GM21619 (cell line): ENCODE measurements around the gene SFI1.
"Not testable (repeated sequence)": the region's sequence is repeated elsewhere in the genome, so short reads cannot be mapped to it uniquely, and the experiment has no call there.

ENCODE experiments used
- ATAC-seq: cut with Tn5 transposase; IDR thresholded peaks from one replicate; pipeline ENCODE4 v1.9.1; 2021; ENCODE audit not compliant: unreplicated experiment

Gene SFI1

GRCh38 chr22:31629741-31630184 is 133.4 kb downstream of the SFI1 start:
- ATAC-seq, result no peak

GRCh38 chr22:31630331-31631329 is 134.3 kb downstream of the SFI1 start:
- peak; percentile 54 for ATAC-seq

- no peak for ATAC-seq
These were observed 135.1 kb downstream of the SFI1 start for GRCh38 chr22:31631436-31631835.

GRCh38 chr22:31635638-31636306 is 139.4 kb downstream of the SFI1 start:
- ATAC-seq, result no peak

- peak; percentile 50 for ATAC-seq
These were observed 141.1 kb downstream of the SFI1 start for GRCh38 chr22:31637447-31637890.

- peak; percentile 43 for ATAC-seq
These were observed 141.7 kb downstream of the SFI1 start for GRCh38 chr22:31637891-31638618.

- ATAC-seq, result no peak
These were observed 143.2 kb downstream of the SFI1 start for GRCh38 chr22:31639436-31640039.

GRCh38 chr22:31646186-31647019 is 150.1 kb downstream of the SFI1 start:
- ATAC-seq, result peak; percentile 48

- ATAC-seq, result no peak
These were observed 150.7 kb downstream of the SFI1 start for GRCh38 chr22:31647066-31647465.

- ATAC-seq, result no peak
These were observed 151.4 kb downstream of the SFI1 start for GRCh38 chr22:31647523-31648320.

GRCh38 chr22:31650391-31650790 is 154.1 kb downstream of the SFI1 start:
- ATAC-seq, result no peak

- ATAC-seq, result no peak
These were observed 155.3 kb downstream of the SFI1 start for GRCh38 chr22:31651664-31652063.

GRCh38 chr22:31652088-31652487 is 155.8 kb downstream of the SFI1 start:
- no peak for ATAC-seq

GRCh38 chr22:31652911-31653684 is 156.8 kb downstream of the SFI1 start:
- no peak for ATAC-seq

- no peak for ATAC-seq
These were observed 157.6 kb downstream of the SFI1 start for GRCh38 chr22:31653944-31654343.

- ATAC-seq, result no peak
These were observed 158.1 kb downstream of the SFI1 start for GRCh38 chr22:31654408-31654807.

- ATAC-seq, result no peak
These were observed 162.9 kb downstream of the SFI1 start for GRCh38 chr22:31659246-31659645.

- ATAC-seq, result not testable (repeated sequence)
These were observed 164.6 kb downstream of the SFI1 start for GRCh38 chr22:31660860-31661341.
